ENCODE measurements around the gene DDHD1. TPM values are rescaled to one million over a fixed set of nuclear protein-coding genes. Genes with fewer than 3 reads are reported as not detected.
A peak's percentile ranks its signal among the peaks of the same experiment; 100 is the strongest.
"Not testable (repeated sequence)": the region's sequence is repeated elsewhere in the genome, so short reads cannot be mapped to it uniquely, and the experiment has no call there.

DDHD1 gene
- total RNA-seq, result 1 to 10 TPM; 9.2 to 9.8 TPM
- long read RNA-seq, full-length matches to known transcripts, result 4 of 9 reads
- long read RNA-seq, partial matches to known transcripts, result 3 of 9 reads
- long read RNA-seq, other reads (novel, unspliced or antisense), result 2 of 9 reads

GRCh38 chr14:53152887-53153701, at the start of gene DDHD1:
TSS of gene DDHD1 (minus strand) at chr14:53153323. CDS start at chr14:53153098, 225 bp downstream.
- intact Hi-C loops (cut with DNase I), result no loop called here

GRCh38 chr14:53195949-53196348, 42.8 kb upstream of the DDHD1 start:
- DNase-seq, result no peak
- ATAC-seq, result no peak
- intact Hi-C loops (cut with DNase I), result no loop called here

More at GRCh38 chr14:53152887-53153701, at the start of gene DDHD1:
- DNase-seq (peak; percentile 81), ATAC-seq (peak; percentile 95 to 97)

GRCh38 chr14:53193193-53193592, 40.1 kb upstream of the DDHD1 start:
- DNase-seq (no peak), ATAC-seq (no peak)
- intact Hi-C loops (cut with DNase I), result no loop called here

GRCh38 chr14:53192052-53192760, 39.1 kb upstream of the DDHD1 start:
- DNase-seq, result no peak
- intact Hi-C loops (cut with DNase I), result no loop called here
- no peak for ATAC-seq

- no peak for DNase-seq
- intact Hi-C loops (cut with DNase I), result no loop called here
- no peak for ATAC-seq
These were observed 37.8 kb upstream of the DDHD1 start for GRCh38 chr14:53190938-53191337.

- intact Hi-C loops (cut with DNase I), result no loop called here
- no peak for ATAC-seq
These were observed 34.9 kb upstream of the DDHD1 start for GRCh38 chr14:53187921-53188463.

GRCh38 chr14:53186532-53186931, 33.4 kb upstream of the DDHD1 start:
- ATAC-seq, result no peak
- intact Hi-C loops (cut with DNase I), result no loop called here
- no peak for DNase-seq

More at GRCh38 chr14:53187921-53188463, 34.9 kb upstream of the DDHD1 start:
- no peak for DNase-seq

- ATAC-seq (no peak), DNase-seq (no peak)
- intact Hi-C loops (cut with DNase I), result no loop called here
These were observed 30.5 kb upstream of the DDHD1 start for GRCh38 chr14:53183611-53184010.

GRCh38 chr14:53183056-53183455, 29.9 kb upstream of the DDHD1 start:
- intact Hi-C loops (cut with DNase I), result no loop called here
- DNase-seq (no peak), ATAC-seq (no peak)

GRCh38 chr14:53181463-53182081, 28.4 kb upstream of the DDHD1 start:
- ATAC-seq; intact Hi-C loops (cut with DNase I); DNase-seq: not testable (repeated sequence)

GRCh38 chr14:53180272-53181221, 27.4 kb upstream of the DDHD1 start:
- DNase-seq, result no peak
- ATAC-seq, result peak in 1 of 2 donors; percentile 34
- intact Hi-C loops (cut with DNase I), result no loop called here

GRCh38 chr14:53179486-53180005, 26.4 kb upstream of the DDHD1 start:
- ATAC-seq; DNase-seq; intact Hi-C loops (cut with DNase I): not testable (repeated sequence)

- intact Hi-C loops (cut with DNase I), result no loop called here
- DNase-seq (no peak), ATAC-seq (no peak)
These were observed 22.3 kb upstream of the DDHD1 start for GRCh38 chr14:53175375-53175774.

GRCh38 chr14:53174918-53175317, 21.8 kb upstream of the DDHD1 start:
- no peak for DNase-seq
- ATAC-seq, result no peak
- intact Hi-C loops (cut with DNase I), result no loop called here

- no peak for DNase-seq
- no peak for ATAC-seq
- intact Hi-C loops (cut with DNase I), result no loop called here
These were observed 15.7 kb upstream of the DDHD1 start for GRCh38 chr14:53168786-53169185.

GRCh38 chr14:53167602-53168328, 14.6 kb upstream of the DDHD1 start:
- DNase-seq (no peak), ATAC-seq (peak in 1 of 2 donors; percentile 79)
- intact Hi-C loops (cut with DNase I), result no loop called here

- intact Hi-C loops (cut with DNase I), result no loop called here
- DNase-seq (no peak), ATAC-seq (no peak)
These were observed 8.8 kb upstream of the DDHD1 start for GRCh38 chr14:53161758-53162435.

All from left cardiac atrium (tissue), 4 donors.